Liver (tissue), 3 donors: ENCODE data around the gene COPS9.

Experiments
- ATF3 ChIP-seq: IDR thresholded peaks from 2 replicates; pipeline ENCODE4 v1.6.1; 2016; ENCODE audit warnings: antibody characterized with exemption
- JUND ChIP-seq, 2 donors: IDR thresholded peaks; 2 replicates each; pipeline ENCODE4 v1.6.1; 2016; ENCODE audit warnings: antibody characterized with exemption in 2 of 2
- REST ChIP-seq: IDR thresholded peaks from 2 replicates; pipeline ENCODE4 v1.6.1; 2016; ENCODE audit warnings: antibody characterized with exemption, mild to moderate bottlenecking
- RXRA ChIP-seq, 2 donors: IDR thresholded peaks; 2 replicates each; pipeline ENCODE4 v1.6.1; 2017 to 2018; ENCODE audit warnings: antibody characterized with exemption in 2 of 2, mild to moderate bottlenecking in 1 of 2
- SP1 ChIP-seq: IDR thresholded peaks from 2 replicates; pipeline ENCODE4 v1.6.1; 2018; ENCODE audit warnings: antibody characterized with exemption, mild to moderate bottlenecking
- TAF1 ChIP-seq: conservative IDR thresholded peaks from 2 replicates; pipeline ENCODE4 v1.6.1; 2016; ENCODE audit warnings: antibody characterized with exemption, mild to moderate bottlenecking
- YY1 ChIP-seq: IDR thresholded peaks from 2 replicates; pipeline ENCODE4 v1.6.1; 2016; ENCODE audit warnings: antibody characterized with exemption, mild to moderate bottlenecking
- TF ChIP-seq, protein P1 (sequence below): fragments of 150-350 bp; IDR thresholded peaks from 2 replicates; pipeline ENCODE4 v1.5.1; 2017; ENCODE audit warnings: improper control_type of control experiment, low read depth, low read length; ENCODE audit not compliant: missing input control
- donor health status: healthy.
- donor health status: healthy.

GRCh38 chr2:240162939-240163714 lies 27.0 kb upstream of the COPS9 start:
- TF ChIP-seq REST (no peak), RXRA (IDR thresholded peaks at IDR 0.05) (no peak), TAF1 (no peak), YY1 (no peak), SP1 (no peak), JUND (IDR thresholded peaks at IDR 0.05) (no peak), ATF3 (no peak)
- TF ChIP-seq, protein P1, sequence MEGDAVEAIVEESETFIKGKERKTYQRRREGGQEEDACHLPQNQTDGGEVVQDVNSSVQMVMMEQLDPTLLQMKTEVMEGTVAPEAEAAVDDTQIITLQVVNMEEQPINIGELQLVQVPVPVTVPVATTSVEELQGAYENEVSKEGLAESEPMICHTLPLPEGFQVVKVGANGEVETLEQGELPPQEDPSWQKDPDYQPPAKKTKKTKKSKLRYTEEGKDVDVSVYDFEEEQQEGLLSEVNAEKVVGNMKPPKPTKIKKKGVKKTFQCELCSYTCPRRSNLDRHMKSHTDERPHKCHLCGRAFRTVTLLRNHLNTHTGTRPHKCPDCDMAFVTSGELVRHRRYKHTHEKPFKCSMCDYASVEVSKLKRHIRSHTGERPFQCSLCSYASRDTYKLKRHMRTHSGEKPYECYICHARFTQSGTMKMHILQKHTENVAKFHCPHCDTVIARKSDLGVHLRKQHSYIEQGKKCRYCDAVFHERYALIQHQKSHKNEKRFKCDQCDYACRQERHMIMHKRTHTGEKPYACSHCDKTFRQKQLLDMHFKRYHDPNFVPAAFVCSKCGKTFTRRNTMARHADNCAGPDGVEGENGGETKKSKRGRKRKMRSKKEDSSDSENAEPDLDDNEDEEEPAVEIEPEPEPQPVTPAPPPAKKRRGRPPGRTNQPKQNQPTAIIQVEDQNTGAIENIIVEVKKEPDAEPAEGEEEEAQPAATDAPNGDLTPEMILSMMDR, result no peak
